WTC11 (cell line): Measurements from ENCODE around the gene NOXA1. TPM values are rescaled to one million over a fixed set of nuclear protein-coding genes. Genes with fewer than 3 reads are reported as not detected.
A peak's percentile ranks its signal among the peaks of the same experiment; 100 is the strongest.

ENCODE experiments used
- ATAC-seq: fragments of 200-7000 bp; cut with Tn5 transposase; 2 replicates; pipeline ENCODE4 v1.10.0; 2021; ENCODE audit warnings: mild to moderate bottlenecking, moderate library complexity
- CTCF ChIA-PET: fragments of 300-600 bp; sonication (Branson Sonifier 250); formaldehyde crosslinking; loops from one replicate; lab custom pipeline; 2021; ENCODE audit warnings: antibody characterized with exemption; lab: Charles Lee
- POLR2A ChIA-PET: fragments of 350-600 bp; sonication (Branson Sonifier 250); formaldehyde crosslinking; loops from one replicate; lab custom pipeline; 2021; ENCODE audit warnings: antibody characterized with exemption; lab: Charles Lee
- DNase-seq: peaks from one replicate; pipeline ENCODE4 v3.0.0; 2021; ENCODE audit warnings: low spot score
- H3K27ac Mint-ChIP-seq: 2 replicates; pipeline ENCODE4 v1.8.0; 2021; ENCODE audit warnings: mixed read lengths
- H3K27me3 Mint-ChIP-seq: 2 replicates; pipeline ENCODE4 v1.8.0; 2021; ENCODE audit warnings: low read depth, mild to moderate bottlenecking, moderate library complexity, mixed read lengths
- H3K36me3 Mint-ChIP-seq: 2 replicates; pipeline ENCODE4 v1.8.0; 2021; ENCODE audit warnings: mixed read lengths
- H3K4me1 Mint-ChIP-seq: 2 replicates; pipeline ENCODE4 v1.8.0; 2022; ENCODE audit warnings: mixed read lengths
- H3K4me3 Mint-ChIP-seq: 2 replicates; pipeline ENCODE4 v1.8.0; 2021; ENCODE audit warnings: mild to moderate bottlenecking, moderate library complexity, mixed read lengths
- H3K9me3 Mint-ChIP-seq: 2 replicates; pipeline ENCODE4 v1.8.0; 2021; ENCODE audit warnings: mixed read lengths
- CBFB ChIP-seq: sonication (generic); formaldehyde crosslinking; IDR thresholded peaks from 2 replicates; pipeline ENCODE4 v1.8.1; 2022; ENCODE audit warnings: mild to moderate bottlenecking, low read depth, missing genetic modification reagents
- CREM ChIP-seq: sonication (generic); formaldehyde crosslinking; IDR thresholded peaks from 2 replicates; pipeline ENCODE4 v1.8.1; 2022; ENCODE audit warnings: mild to moderate bottlenecking, missing genetic modification reagents, moderate library complexity
- CTCF ChIP-seq: fragments of 200-600 bp; IDR thresholded peaks from 2 replicates; pipeline ENCODE4 v1.8.0; 2022; ENCODE audit warnings: antibody characterized with exemption
- ERG ChIP-seq: fragments of 250-450 bp; sonication (Bioruptor Pico); IDR thresholded peaks from 2 replicates; pipeline ENCODE4 v1.8.0; 2021; ENCODE audit warnings: mild to moderate bottlenecking
- ETV6 ChIP-seq: sonication (generic); formaldehyde crosslinking; IDR thresholded peaks from 2 replicates; pipeline ENCODE4 v1.8.1; 2022; ENCODE audit warnings: mild to moderate bottlenecking, missing genetic modification reagents
- FOXJ3 ChIP-seq: sonication (generic); formaldehyde crosslinking; IDR thresholded peaks from 2 replicates; pipeline ENCODE4 v1.9.0; 2021; ENCODE audit warnings: missing genetic modification reagents, mild to moderate bottlenecking, borderline replicate concordance
- FOXK1 ChIP-seq: sonication (generic); formaldehyde crosslinking; IDR thresholded peaks from 2 replicates; pipeline ENCODE4 v1.8.0; 2022; ENCODE audit warnings: mild to moderate bottlenecking, moderate library complexity, missing genetic modification reagents
- GABPB1 ChIP-seq: sonication (generic); formaldehyde crosslinking; IDR thresholded peaks from 2 replicates; pipeline ENCODE4 v1.8.1; 2023; ENCODE audit warnings: mild to moderate bottlenecking, missing genetic modification reagents
- GRHL2 ChIP-seq: fragments of 250-450 bp; sonication (Bioruptor Pico); IDR thresholded peaks from 2 replicates; pipeline ENCODE4 v1.8.0; 2022; ENCODE audit warnings: mild to moderate bottlenecking, moderate library complexity; ENCODE audit not compliant: insufficient replicate concordance, severe bottlenecking
- GTF2I ChIP-seq: fragments of 250-450 bp; sonication (Bioruptor Pico); conservative IDR thresholded peaks from 2 replicates; pipeline ENCODE4 v1.4.0; 2021; ENCODE audit warnings: mild to moderate bottlenecking
- HMGA2 ChIP-seq: fragments of 250-450 bp; sonication (Bioruptor Pico); IDR thresholded peaks from 2 replicates; pipeline ENCODE4 v1.4.0; 2021; ENCODE audit warnings: mild to moderate bottlenecking, moderate library complexity
- JAZF1 ChIP-seq: fragments of 250-450 bp; sonication (Bioruptor Pico); IDR thresholded peaks from 2 replicates; pipeline ENCODE4 v1.9.0; 2021; ENCODE audit warnings: moderate library complexity, mild to moderate bottlenecking, inconsistent platforms
- JUN ChIP-seq: sonication (generic); formaldehyde crosslinking; IDR thresholded peaks from 2 replicates; pipeline ENCODE4 v1.8.0; 2023; ENCODE audit warnings: mild to moderate bottlenecking, missing genetic modification reagents
- MYBL2 ChIP-seq: sonication (generic); formaldehyde crosslinking; IDR thresholded peaks from 2 replicates; pipeline ENCODE4 v1.8.1; 2023; ENCODE audit warnings: mild to moderate bottlenecking, moderate library complexity, missing genetic modification reagents
- PRRX2 ChIP-seq: fragments of 250-450 bp; sonication (Bioruptor Pico); IDR thresholded peaks from 2 replicates; pipeline ENCODE4 v1.8.0; 2021; ENCODE audit warnings: mild to moderate bottlenecking
- RELA ChIP-seq: sonication (generic); formaldehyde crosslinking; IDR thresholded peaks from 2 replicates; pipeline ENCODE4 v1.8.1; 2022; ENCODE audit warnings: missing genetic modification reagents, mild to moderate bottlenecking, borderline replicate concordance
- SP1 ChIP-seq: sonication (generic); formaldehyde crosslinking; conservative IDR thresholded peaks from 2 replicates; pipeline ENCODE4 v1.8.1; 2022; ENCODE audit warnings: missing genetic modification reagents
- USF1 ChIP-seq: sonication (generic); formaldehyde crosslinking; IDR thresholded peaks from 2 replicates; pipeline ENCODE4 v1.8.0; 2022; ENCODE audit warnings: mild to moderate bottlenecking, missing genetic modification reagents
- ZBTB21 ChIP-seq: sonication (generic); formaldehyde crosslinking; IDR thresholded peaks from 2 replicates; pipeline ENCODE4 v1.8.1; 2023; ENCODE audit warnings: mild to moderate bottlenecking, missing genetic modification reagents, borderline replicate concordance
- ZNF121 ChIP-seq: sonication (generic); formaldehyde crosslinking; IDR thresholded peaks from 2 replicates; pipeline ENCODE4 v1.8.0; 2023; ENCODE audit warnings: missing genetic modification reagents
- ZNF219 ChIP-seq: sonication (generic); formaldehyde crosslinking; IDR thresholded peaks from 2 replicates; pipeline ENCODE4 v1.8.0; 2023; ENCODE audit warnings: missing genetic modification reagents, mild to moderate bottlenecking, borderline replicate concordance
- ZNF317 ChIP-seq: sonication (generic); formaldehyde crosslinking; IDR thresholded peaks from 2 replicates; pipeline ENCODE4 v1.8.1; 2023; ENCODE audit warnings: low read depth, mild to moderate bottlenecking, moderate library complexity, missing genetic modification reagents, borderline replicate concordance
- ZNF671 ChIP-seq: fragments of 250-450 bp; sonication (Bioruptor Pico); IDR thresholded peaks from 2 replicates; pipeline ENCODE4 v1.8.0; 2021; ENCODE audit warnings: mild to moderate bottlenecking
- total RNA-seq: library from RNA; stranded (reverse); gene quantifications from 3 replicates; pipeline ENCODE4 v1.2.3, GENCODE V29; 2021
- TF ChIP-seq, protein P1 (sequence below): sonication (generic); formaldehyde crosslinking; conservative IDR thresholded peaks from 2 replicates; pipeline ENCODE4 v1.8.1; 2023; ENCODE audit warnings: mild to moderate bottlenecking, low read depth, missing genetic modification reagents, moderate library complexity

The NOXA1 gene
- total RNA-seq, 1 experiment from 2014 or later, result 2.9 TPM

GRCh38 chr9:137435381-137435891, 12.2 kb downstream of the NOXA1 start:
- ChIA-PET POLR2A (no interaction called here), CTCF (interaction anchor here (1.0 kb wide), 1 partner anchor 13 kb away, joined by 3 read pairs; the partner anchor contains the start of gene EXD3)
- DNase-seq (no peak), ATAC-seq (no peak)
- H3K27me3 Mint-ChIP-seq, result no peaks in the 10 kb centered on the region
- H3K4me3 Mint-ChIP-seq, result no peak overlapping the region
- H3K9me3 Mint-ChIP-seq, result no peaks in the 10 kb centered on the region
- H3K4me1 Mint-ChIP-seq, result no peaks in the 10 kb centered on the region
- H3K27ac Mint-ChIP-seq, result no peak overlapping the region
- TF ChIP-seq PRRX2 (CRISPR knock-in tag) (no peak), ZNF671 (CRISPR knock-in tag) (no peak), ZNF219 (CRISPR knock-in tag) (no peak), HMGA2 (CRISPR knock-in tag) (no peak), FOXK1 (CRISPR knock-in tag) (no peak), USF1 (CRISPR knock-in tag) (no peak), CBFB (CRISPR knock-in tag) (no peak), JAZF1 (no peak), ETV6 (CRISPR knock-in tag) (no peak), GRHL2 (CRISPR knock-in tag) (no peak), ZBTB21 (CRISPR knock-in tag) (no peak), ERG (CRISPR knock-in tag) (no peak), GABPB1 (CRISPR knock-in tag) (no peak), GTF2I (CRISPR knock-in tag) (no peak), SP1 (CRISPR knock-in tag) (no peak), CTCF (no peak), RELA (CRISPR knock-in tag) (no peak)
- TF ChIP-seq, protein P1, sequence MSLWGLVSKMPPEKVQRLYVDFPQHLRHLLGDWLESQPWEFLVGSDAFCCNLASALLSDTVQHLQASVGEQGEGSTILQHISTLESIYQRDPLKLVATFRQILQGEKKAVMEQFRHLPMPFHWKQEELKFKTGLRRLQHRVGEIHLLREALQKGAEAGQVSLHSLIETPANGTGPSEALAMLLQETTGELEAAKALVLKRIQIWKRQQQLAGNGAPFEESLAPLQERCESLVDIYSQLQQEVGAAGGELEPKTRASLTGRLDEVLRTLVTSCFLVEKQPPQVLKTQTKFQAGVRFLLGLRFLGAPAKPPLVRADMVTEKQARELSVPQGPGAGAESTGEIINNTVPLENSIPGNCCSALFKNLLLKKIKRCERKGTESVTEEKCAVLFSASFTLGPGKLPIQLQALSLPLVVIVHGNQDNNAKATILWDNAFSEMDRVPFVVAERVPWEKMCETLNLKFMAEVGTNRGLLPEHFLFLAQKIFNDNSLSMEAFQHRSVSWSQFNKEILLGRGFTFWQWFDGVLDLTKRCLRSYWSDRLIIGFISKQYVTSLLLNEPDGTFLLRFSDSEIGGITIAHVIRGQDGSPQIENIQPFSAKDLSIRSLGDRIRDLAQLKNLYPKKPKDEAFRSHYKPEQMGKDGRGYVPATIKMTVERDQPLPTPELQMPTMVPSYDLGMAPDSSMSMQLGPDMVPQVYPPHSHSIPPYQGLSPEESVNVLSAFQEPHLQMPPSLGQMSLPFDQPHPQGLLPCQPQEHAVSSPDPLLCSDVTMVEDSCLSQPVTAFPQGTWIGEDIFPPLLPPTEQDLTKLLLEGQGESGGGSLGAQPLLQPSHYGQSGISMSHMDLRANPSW (CRISPR knock-in tag), result no peak
- no peaks in the 10 kb centered on the region for H3K36me3 Mint-ChIP-seq

DNA sequence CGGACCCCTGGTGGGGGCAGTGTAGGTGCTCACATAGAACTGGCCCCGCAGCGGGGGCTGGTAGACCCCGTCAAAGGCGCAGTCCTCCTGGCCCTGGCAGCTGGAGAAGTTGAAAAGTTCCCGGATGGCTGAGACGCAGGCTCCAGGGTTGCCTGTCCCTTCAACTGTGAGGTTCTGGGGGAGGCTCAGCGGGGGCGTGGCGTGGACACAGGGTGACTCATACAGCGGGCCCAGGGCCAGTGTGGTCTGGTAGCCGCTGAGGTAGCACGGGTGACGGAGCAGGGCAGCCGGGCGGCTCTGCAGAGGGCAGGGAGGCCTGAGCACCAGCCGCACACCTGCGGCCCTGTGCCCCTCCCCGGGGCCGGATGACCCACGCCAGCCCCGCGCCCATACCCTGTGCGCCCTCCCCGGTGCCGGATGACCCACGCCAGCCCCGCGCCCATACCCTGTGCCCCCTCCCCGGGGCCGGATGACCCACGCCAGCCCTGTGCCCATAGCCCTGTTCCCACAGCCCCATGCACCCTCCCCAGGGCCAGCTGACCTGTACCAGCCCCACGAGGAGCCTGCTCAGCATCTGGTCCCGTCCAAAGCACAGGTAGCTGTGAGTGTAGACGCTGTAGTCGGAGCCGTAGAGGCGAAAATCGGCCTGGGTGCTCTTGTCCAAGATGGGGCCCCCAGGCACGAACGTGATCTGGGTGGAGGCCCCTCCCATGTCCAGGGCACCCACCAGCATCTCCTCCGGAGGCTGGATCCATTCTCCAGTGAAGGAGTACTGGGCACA, 13.0 kb downstream of the NOXA1 start:
- ATAC-seq, result no peak
- ChIA-PET POLR2A (no interaction called here), CTCF (interaction anchor here (1.0 to 1.8 kb wide), 3 partner anchors 13 to 150 kb away, joined by 3 to 14 read pairs (median 3); partner anchors contain the start of genes EXD3 and NOXA1)
- no peak overlapping the region for H3K27ac Mint-ChIP-seq
- no peaks in the 10 kb centered on the region for H3K4me1 Mint-ChIP-seq
- peak; percentile 11 for DNase-seq
- no peaks in the 10 kb centered on the region for H3K36me3 Mint-ChIP-seq
- H3K9me3 Mint-ChIP-seq, result no peaks in the 10 kb centered on the region
- no peak overlapping the region for H3K4me3 Mint-ChIP-seq
- TF ChIP-seq CREM (CRISPR knock-in tag), result no peak
- no peak for TF ChIP-seq ZNF317
- no peak for TF ChIP-seq MYBL2 (CRISPR knock-in tag)
- TF ChIP-seq JUN (CRISPR knock-in tag), result no peak
- no peak for TF ChIP-seq PRRX2 (CRISPR knock-in tag)
- TF ChIP-seq ZNF121 (CRISPR knock-in tag), result no peak
- TF ChIP-seq FOXJ3 (CRISPR knock-in tag), result no peak
- no peaks in the 10 kb centered on the region for H3K27me3 Mint-ChIP-seq
